Hematopoietic multipotent progenitor cell treated with erythropoietin and hydrocortisone succinate and interleukin-3 and kit ligand, for 15 days (in vitro differentiated cells): ENCODE measurements around the gene NCOR2.

ENCODE experiments used
- DNase-seq: peaks from one replicate; pipeline ENCODE4 v3.0.0-alpha.2; 2015; ENCODE audit warnings: low spot score

The NCOR2 gene

DNA sequence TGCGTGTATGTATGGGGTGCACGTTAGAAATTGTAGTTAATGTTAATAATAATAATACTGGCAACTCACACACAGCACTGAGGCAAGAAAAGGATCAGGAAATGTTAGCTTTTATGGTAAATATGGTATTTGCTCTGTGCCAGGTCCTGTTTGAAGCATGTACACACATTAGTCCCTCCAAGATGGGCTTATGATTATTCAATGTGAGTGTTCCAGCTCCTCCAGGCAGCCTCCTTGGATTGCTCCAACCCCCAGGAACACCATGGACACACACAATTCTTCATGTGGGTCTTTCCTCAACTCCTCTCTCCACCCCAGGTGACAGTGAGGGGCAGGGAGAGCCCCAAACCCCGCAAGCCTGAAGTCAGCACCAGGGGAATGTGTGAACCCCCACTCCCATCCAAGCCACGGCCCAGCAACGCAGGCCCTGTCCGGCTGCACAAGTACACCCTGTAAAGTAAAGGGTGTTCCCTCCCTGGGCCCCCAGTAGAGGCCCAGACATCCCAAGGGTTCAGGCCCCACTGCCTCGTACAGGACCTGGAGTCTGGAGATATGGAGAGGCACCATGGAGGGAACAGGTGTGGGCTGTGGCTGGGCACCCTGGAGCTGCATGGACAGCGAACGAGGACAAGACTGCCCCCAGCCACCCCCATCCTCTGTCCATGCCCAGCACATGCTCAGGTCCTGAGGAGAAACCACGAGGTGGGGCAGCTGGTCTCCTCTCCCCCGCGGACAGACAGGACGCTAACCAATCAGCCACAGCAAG, 41.3 kb downstream of the NCOR2 start:
- no peak for DNase-seq

DNA sequence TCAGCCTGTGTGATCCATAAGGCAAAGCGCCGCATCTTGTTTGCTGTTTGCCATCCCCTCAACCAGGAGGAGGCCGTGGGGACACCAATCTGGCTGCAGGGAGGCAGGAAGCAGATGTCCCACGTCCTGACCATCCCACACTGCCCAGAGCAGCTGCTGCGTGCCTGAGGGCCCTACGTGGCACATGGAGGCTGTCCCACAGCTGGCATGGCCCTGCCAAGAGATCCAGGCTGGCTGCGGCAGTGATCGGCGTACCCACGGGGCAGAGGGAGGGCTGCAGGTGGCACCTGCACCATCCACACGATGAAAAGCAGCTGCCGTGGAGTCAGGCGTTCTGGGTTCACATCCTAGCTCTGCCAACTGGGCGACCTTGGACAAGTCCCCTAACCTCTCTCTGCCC, 42.0 kb downstream of the NCOR2 start:
- no peak for DNase-seq

DNA sequence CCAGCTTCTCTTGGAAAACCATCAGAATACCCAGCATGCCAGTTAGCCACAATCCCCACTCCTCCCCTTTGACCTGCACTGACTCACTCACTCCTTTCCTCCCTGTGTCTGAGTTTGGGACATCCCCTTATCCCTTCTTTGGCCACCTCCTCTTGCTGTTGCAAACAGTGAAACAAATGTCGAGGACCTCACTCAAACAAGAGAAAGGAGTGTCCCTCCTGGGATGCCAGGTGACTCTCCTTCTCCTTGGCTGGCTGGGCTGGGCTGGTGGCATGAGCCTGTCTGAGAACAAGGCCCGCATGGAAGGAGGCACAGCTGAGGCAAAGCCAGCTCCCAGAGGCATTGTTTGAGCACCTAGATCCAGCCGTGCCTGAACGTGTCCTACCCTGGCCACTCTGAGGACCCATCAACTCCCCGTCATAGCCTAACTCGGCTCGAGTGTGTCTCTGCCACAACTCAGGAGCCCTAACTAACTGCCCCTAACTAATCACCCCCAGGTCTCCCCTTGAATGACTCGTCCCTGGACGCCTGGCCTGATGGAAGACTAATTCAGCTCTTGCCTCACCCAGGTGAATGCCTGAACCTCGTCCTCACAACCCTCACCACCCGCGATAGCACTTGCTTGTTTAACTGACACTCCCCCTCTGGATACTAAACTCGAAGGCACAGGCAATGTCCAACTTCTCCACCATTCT, 43.0 kb downstream of the NCOR2 start:
- no peak for DNase-seq

DNA sequence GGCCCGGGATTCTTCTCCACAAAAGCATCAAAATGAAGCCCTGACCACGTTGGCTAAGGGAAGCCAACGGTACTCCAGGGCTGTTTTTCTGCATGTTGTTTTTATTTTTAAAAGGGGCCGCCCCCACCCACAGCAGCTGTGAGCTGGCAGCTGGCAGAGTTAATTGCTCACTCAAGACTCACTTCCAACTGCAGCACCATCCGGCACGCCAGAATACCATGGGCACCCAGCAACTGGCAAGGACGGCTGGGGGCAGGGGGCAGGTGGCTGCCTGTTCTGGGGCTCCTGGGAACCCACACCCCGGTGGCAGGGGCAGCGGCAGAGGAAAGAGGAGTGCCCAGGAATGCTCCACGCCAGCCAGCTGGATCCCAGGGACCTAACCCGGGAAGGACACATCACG, 44.3 kb downstream of the NCOR2 start:
- no peak for DNase-seq

DNA sequence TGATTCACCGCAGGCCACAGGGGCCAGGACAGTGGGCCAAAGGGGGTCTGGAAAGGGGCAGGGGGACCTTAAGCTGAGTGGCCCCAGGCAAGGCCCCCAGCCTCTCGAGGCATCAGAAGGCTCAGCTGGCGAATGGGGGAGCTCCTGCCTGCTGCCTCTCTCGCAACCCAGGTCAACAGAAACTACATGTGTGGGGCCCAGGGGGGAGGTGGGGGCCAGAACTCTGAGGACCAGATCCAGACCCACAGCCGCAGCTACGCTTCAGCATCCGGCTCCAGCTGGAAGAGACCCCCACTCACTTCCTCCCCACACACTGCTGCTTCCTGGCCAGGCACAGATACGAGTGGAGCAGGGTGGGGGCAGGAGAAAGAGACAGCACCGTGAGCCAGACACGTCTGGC, 46.5 kb downstream of the NCOR2 start:
- DNase-seq, result no peak

DNA sequence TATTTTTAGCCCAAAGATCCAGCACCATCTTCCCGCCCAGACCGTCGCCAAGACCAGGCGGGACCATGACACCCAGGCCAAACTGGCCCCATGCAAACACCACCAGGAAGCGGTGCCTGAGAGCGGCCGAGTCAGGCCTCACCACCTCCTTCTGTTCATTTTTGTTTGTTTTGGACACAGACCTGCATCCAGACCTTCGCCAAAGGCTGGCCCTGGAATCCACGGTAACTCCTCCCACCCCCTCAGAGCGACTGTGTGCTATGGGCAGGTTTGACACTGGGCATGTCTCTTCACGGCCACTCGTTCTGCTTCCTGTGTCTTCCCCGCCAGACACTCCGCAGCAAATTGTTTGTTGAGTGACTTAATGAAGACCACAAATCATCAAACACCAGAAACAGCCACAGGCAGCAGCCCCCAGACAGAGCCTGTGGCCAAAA, 47.1 kb downstream of the NCOR2 start:
- DNase-seq, result no peak

DNA sequence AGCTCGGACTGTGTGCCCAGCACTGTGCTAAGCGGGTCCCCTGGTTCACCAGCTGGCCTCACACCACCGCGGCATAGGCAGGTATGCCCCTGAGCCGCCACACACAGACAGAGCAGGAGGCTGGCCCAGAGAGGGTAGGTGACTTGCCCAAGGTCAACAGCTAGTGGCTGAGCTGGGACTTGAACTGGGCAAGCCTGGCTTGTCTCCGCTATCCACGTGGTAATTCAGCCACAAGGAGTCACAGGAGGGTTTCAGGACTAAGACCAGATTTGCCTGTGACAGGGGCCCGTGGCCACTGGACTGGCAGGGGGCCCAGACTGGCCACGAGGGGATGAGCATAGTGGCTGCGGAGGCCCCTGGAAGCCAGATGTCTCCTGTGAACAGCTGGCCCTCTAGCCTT, 47.7 kb downstream of the NCOR2 start:
- no peak for DNase-seq

DNA sequence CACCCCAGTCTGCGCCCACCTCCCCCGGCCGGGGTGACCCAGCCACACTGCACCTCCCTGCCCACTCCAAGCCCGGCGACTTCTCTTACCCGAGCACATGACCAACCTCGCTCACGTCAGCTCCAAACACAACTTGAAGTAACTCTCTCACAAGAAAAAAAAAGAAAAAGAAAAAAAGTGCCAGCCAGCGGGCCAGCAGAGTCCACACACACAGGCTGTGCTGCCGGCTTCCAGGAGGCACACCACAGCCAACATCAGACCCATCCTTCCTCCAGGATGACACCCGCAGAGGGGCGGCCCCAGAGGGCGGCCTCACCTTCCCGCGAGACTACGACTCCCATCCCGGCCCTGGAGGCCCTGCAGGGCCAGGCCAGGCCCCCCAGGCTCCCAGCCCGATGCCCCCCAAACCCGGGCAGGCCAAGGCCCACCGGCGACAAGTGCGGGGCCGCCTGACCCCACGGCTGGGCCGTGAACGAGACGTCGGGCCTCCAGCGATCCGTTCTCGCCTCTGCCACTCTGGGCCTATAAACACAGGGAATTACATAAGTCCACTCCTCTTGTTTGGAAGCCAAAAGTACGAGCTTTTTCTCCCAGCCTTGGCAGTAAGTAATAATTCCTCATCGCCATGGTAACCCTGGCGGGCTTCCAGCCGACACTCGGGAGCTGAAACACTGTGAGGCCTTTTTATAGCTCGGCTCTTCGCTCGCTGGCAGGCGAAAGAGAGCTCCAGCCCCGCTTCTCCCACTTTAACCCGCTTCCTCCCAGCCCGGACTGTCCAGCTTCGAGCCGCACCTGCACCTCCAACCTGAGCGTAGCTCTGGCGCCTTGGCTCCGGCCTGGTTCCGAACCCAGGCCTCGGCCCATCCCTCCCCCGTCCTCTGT, 49.1 kb downstream of the NCOR2 start:
- DNase-seq, result no peak
